SK-N-SH treated with all-trans-retinoic acid at 6 μM for 48 hours (cell line): ENCODE data around the gene NAP1L3.

ENCODE experiments used
- ATAC-seq: fragments of 200-7000 bp; cut with Tn5 transposase; 3 replicates; pipeline ENCODE4 v1.9.1; 2020; ENCODE audit warnings: mild to moderate bottlenecking, moderate library complexity
- ARNTL ChIP-seq: fragments of 450-650 bp; formaldehyde crosslinking; IDR thresholded peaks from 2 replicates; pipeline ENCODE4 v1.5.0; 2020; ENCODE audit warnings: low read depth, mild to moderate bottlenecking, moderate library complexity, borderline replicate concordance
- CSRNP3 ChIP-seq: fragments of 250-450 bp; sonication (Bioruptor Pico); IDR thresholded peaks from 2 replicates; pipeline ENCODE4 v1.5.1; 2021; ENCODE audit warnings: mild to moderate bottlenecking, moderate library complexity
- GLIS3 ChIP-seq: fragments of 250-450 bp; sonication (Bioruptor Pico); IDR thresholded peaks from 2 replicates; pipeline ENCODE4 v1.5.0; 2020; ENCODE audit warnings: mild to moderate bottlenecking, moderate library complexity
- OSR1 ChIP-seq: fragments of 250-450 bp; sonication (Bioruptor Pico); IDR thresholded peaks from 2 replicates; pipeline ENCODE4 v1.8.0; 2022; ENCODE audit warnings: moderate library complexity, mild to moderate bottlenecking, inconsistent platforms
- PATZ1 ChIP-seq: fragments of 250-450 bp; sonication (Bioruptor Pico); IDR thresholded peaks from 2 replicates; pipeline ENCODE4 v1.8.0; 2020; ENCODE audit warnings: mild to moderate bottlenecking, moderate library complexity, borderline replicate concordance
- RARB ChIP-seq: fragments of 250-450 bp; sonication (Bioruptor Pico); IDR thresholded peaks from 2 replicates; pipeline ENCODE4 v1.8.0; 2021; ENCODE audit warnings: mild to moderate bottlenecking, moderate library complexity
- TOX ChIP-seq: fragments of 250-450 bp; sonication (Bioruptor Pico); IDR thresholded peaks from 2 replicates; pipeline ENCODE4 v1.8.0; 2021; ENCODE audit warnings: mild to moderate bottlenecking, moderate library complexity, borderline replicate concordance
- ZC3H10 ChIP-seq: fragments of 250-450 bp; sonication (Bioruptor Pico); IDR thresholded peaks from 2 replicates; pipeline ENCODE4 v1.5.1; 2021; ENCODE audit warnings: mild to moderate bottlenecking, moderate library complexity
- ZFP3 ChIP-seq: fragments of 250-450 bp; sonication (Bioruptor Pico); IDR thresholded peaks from 2 replicates; pipeline ENCODE4 v1.5.0; 2020; ENCODE audit warnings: mild to moderate bottlenecking, moderate library complexity
- ZFP30 ChIP-seq: fragments of 450-650 bp; formaldehyde crosslinking; IDR thresholded peaks from 2 replicates; pipeline ENCODE4 v1.5.0; 2022; ENCODE audit warnings: mild to moderate bottlenecking, moderate library complexity
- ZNF70 ChIP-seq: fragments of 450-650 bp; formaldehyde crosslinking; IDR thresholded peaks from 2 replicates; pipeline ENCODE4 v1.5.0; 2020; ENCODE audit warnings: mild to moderate bottlenecking, moderate library complexity
- TF ChIP-seq, protein P1 (sequence below): fragments of 250-450 bp; sonication (Bioruptor Pico); IDR thresholded peaks from 2 replicates; pipeline ENCODE4 v1.5.0; 2020; ENCODE audit warnings: mild to moderate bottlenecking, moderate library complexity
- TF ChIP-seq, protein P2 (sequence below): fragments of 250-450 bp; sonication (Bioruptor Pico); IDR thresholded peaks from 2 replicates; pipeline ENCODE4 v1.8.0; 2021; ENCODE audit warnings: low read depth, mild to moderate bottlenecking, moderate library complexity, borderline replicate concordance
- TF ChIP-seq, protein P3 (sequence below): fragments of 250-450 bp; sonication (Bioruptor Pico); IDR thresholded peaks from 2 replicates; pipeline ENCODE4 v1.5.1; 2020; ENCODE audit warnings: low read depth, mild to moderate bottlenecking, moderate library complexity

The NAP1L3 gene

DNA sequence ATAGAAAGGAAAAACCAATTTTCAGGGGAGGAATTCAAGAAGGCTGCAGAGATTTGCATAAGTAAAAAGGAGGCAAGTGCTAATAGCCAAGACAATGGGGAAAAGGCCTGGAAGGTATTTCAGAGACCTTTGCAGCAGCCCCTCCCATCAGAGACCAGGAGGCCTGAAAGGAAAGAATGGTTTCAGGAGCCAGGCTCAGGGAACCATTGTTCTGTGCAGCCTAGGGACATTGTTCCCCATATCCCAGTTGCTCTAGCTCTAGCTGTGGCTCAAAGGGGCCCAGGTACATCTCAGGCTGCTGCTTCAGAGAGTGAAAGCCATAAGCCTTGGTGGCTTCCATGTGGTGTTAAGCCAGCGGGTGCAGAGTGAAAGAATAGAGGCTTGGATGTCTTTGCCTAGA, 24.0 kb downstream of the NAP1L3 start:
- no peak for ATAC-seq
- TF ChIP-seq OSR1 (CRISPR knock-in tag) (no peak), ZC3H10 (CRISPR knock-in tag) (no peak), PATZ1 (CRISPR knock-in tag) (no peak), GLIS3 (no peak), ZFP30 (CRISPR knock-in tag) (no peak)

DNA sequence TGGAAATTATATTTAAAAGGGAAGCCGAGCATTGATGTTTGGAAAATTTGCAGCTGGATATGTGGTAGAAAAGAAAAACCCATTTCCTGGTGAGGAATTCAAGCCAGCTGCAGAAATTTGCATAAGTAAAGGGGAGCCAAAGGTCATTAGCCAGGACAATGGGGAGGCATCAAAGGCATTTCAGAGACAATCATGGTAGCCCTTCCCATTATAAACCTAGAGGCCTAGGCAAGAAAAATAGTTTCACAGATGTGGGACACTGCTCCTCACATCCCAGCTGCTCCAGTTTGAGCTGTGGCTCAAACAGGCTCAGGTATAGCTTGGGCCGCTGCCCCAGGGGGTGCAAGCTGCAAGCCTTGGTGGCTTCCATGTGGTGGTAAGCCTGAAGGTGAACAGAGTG, 35.8 kb downstream of the NAP1L3 start:
- no peak for ATAC-seq

More for the DNA sequence above, 35.8 kb downstream of the NAP1L3 start:
- no peak for TF ChIP-seq TOX (CRISPR knock-in tag)
- no peak for TF ChIP-seq CSRNP3 (CRISPR knock-in tag)
- TF ChIP-seq, protein P1, sequence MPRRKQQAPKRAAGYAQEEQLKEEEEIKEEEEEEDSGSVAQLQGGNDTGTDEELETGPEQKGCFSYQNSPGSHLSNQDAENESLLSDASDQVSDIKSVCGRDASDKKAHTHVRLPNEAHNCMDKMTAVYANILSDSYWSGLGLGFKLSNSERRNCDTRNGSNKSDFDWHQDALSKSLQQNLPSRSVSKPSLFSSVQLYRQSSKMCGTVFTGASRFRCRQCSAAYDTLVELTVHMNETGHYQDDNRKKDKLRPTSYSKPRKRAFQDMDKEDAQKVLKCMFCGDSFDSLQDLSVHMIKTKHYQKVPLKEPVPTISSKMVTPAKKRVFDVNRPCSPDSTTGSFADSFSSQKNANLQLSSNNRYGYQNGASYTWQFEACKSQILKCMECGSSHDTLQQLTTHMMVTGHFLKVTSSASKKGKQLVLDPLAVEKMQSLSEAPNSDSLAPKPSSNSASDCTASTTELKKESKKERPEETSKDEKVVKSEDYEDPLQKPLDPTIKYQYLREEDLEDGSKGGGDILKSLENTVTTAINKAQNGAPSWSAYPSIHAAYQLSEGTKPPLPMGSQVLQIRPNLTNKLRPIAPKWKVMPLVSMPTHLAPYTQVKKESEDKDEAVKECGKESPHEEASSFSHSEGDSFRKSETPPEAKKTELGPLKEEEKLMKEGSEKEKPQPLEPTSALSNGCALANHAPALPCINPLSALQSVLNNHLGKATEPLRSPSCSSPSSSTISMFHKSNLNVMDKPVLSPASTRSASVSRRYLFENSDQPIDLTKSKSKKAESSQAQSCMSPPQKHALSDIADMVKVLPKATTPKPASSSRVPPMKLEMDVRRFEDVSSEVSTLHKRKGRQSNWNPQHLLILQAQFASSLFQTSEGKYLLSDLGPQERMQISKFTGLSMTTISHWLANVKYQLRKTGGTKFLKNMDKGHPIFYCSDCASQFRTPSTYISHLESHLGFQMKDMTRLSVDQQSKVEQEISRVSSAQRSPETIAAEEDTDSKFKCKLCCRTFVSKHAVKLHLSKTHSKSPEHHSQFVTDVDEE (CRISPR knock-in tag), result no peak
- TF ChIP-seq, protein P2, sequence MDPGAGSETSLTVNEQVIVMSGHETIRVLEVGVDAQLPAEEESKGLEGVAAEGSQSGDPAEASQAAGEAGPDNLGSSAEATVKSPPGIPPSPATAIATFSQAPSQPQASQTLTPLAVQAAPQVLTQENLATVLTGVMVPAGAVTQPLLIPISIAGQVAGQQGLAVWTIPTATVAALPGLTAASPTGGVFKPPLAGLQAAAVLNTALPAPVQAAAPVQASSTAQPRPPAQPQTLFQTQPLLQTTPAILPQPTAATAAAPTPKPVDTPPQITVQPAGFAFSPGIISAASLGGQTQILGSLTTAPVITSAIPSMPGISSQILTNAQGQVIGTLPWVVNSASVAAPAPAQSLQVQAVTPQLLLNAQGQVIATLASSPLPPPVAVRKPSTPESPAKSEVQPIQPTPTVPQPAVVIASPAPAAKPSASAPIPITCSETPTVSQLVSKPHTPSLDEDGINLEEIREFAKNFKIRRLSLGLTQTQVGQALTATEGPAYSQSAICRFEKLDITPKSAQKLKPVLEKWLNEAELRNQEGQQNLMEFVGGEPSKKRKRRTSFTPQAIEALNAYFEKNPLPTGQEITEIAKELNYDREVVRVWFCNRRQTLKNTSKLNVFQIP (CRISPR knock-in tag), result no peak
- no peak for TF ChIP-seq ZNF70 (CRISPR knock-in tag)
- TF ChIP-seq ARNTL, result no peak
- TF ChIP-seq, protein P3, sequence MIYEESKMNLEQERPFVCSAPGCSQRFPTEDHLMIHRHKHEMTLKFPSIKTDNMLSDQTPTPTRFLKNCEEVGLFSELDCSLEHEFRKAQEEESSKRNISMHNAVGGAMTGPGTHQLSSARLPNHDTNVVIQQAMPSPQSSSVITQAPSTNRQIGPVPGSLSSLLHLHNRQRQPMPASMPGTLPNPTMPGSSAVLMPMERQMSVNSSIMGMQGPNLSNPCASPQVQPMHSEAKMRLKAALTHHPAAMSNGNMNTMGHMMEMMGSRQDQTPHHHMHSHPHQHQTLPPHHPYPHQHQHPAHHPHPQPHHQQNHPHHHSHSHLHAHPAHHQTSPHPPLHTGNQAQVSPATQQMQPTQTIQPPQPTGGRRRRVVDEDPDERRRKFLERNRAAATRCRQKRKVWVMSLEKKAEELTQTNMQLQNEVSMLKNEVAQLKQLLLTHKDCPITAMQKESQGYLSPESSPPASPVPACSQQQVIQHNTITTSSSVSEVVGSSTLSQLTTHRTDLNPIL (CRISPR knock-in tag), result no peak
- TF ChIP-seq RARB (CRISPR knock-in tag), result no peak
- TF ChIP-seq PATZ1 (CRISPR knock-in tag), result no peak
- TF ChIP-seq ZFP3 (CRISPR knock-in tag), result no peak
